Measurements from ENCODE around the gene FAM43B.
A peak's percentile ranks its signal among the peaks of the same experiment; 100 is the strongest.

The FAM43B gene

GRCh38 chr1:20578721-20579395, 26.5 kb downstream of the FAM43B start:
- peak; percentile 21 for DNase-seq (ENCODE audit: low read depth)
- TF ChIP-seq CTCF (IDR thresholded peaks at IDR 0.05; ENCODE audit: insufficient read depth, low read depth, low read length, missing control alignments): no peak

GRCh38 chr1:20584890-20585289, 32.5 kb downstream of the FAM43B start:
- no peak overlapping the region for H3K4me3 ChIP-seq (ENCODE audit: low read length)
- TF ChIP-seq CTCF (IDR thresholded peaks at IDR 0.05; ENCODE audit: insufficient read depth, low read depth, low read length, missing control alignments): no peak
- peak; percentile 20 for DNase-seq (ENCODE audit: low read depth)

More at GRCh38 chr1:20578721-20579395, 26.5 kb downstream of the FAM43B start:
- no peak overlapping the region for H3K4me3 ChIP-seq (ENCODE audit: low read length)

GRCh38 chr1:20586953-20587660, 34.7 kb downstream of the FAM43B start:
- no peak for DNase-seq (ENCODE audit: low read depth)
- no peak overlapping the region for H3K4me3 ChIP-seq (ENCODE audit: low read length)

DNA sequence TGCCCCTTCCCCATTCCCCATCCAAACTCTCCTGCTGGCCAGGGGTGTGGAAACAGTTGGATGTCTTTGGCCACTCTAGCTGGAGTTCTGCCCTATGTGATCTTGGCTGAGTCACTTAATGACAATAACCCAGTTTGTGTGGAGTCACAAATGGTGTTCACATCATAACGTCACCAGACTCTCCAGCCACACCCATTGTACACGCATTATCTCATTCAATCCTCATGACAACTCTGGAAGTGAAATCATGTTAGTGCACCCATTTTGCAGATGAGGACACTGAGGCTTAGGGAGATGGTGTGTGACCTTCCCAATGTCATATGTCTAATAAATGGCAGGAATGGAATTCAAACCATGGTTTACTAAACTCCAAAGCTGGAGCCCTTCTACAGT, 35.3 kb downstream of the FAM43B start:
- no peak overlapping the region for H3K4me3 ChIP-seq (ENCODE audit: low read length)
- TF ChIP-seq CTCF (IDR thresholded peaks at IDR 0.05; ENCODE audit: insufficient read depth, low read depth, low read length, missing control alignments): no peak
- DNase-seq (ENCODE audit: low read depth): peak; percentile 54

More at GRCh38 chr1:20586953-20587660, 34.7 kb downstream of the FAM43B start:
- no peak for TF ChIP-seq CTCF (IDR thresholded peaks at IDR 0.05; ENCODE audit: insufficient read depth, low read depth, low read length, missing control alignments)

- no peak for TF ChIP-seq CTCF (IDR thresholded peaks at IDR 0.05; ENCODE audit: insufficient read depth, low read depth, low read length, missing control alignments)
- peak within 1 kb of the TSS; percentile 37 for H3K4me3 ChIP-seq (ENCODE audit: low read length)
- peak; percentile 76 for DNase-seq (ENCODE audit: low read depth)
Measured at GRCh38 chr1:20588634-20589225, 36.4 kb downstream of the FAM43B start, which contains the start of gene CDA. Gene CDA (plus strand): TSS chr1:20589097. CDS start chr1:20589130, 33 bp downstream.

- no peak for TF ChIP-seq CTCF (IDR thresholded peaks at IDR 0.05; ENCODE audit: insufficient read depth, low read depth, low read length, missing control alignments)
- peak; percentile 37 for DNase-seq (ENCODE audit: low read depth)
- peak overlapping the region; percentile 37 for H3K4me3 ChIP-seq (ENCODE audit: low read length)
Measured at GRCh38 chr1:20589331-20590278, 37.2 kb downstream of the FAM43B start.
